ENCODE data around the gene CD3G.
A peak's percentile ranks its signal among the peaks of the same experiment; 100 is the strongest.

CD3G gene

DNA sequence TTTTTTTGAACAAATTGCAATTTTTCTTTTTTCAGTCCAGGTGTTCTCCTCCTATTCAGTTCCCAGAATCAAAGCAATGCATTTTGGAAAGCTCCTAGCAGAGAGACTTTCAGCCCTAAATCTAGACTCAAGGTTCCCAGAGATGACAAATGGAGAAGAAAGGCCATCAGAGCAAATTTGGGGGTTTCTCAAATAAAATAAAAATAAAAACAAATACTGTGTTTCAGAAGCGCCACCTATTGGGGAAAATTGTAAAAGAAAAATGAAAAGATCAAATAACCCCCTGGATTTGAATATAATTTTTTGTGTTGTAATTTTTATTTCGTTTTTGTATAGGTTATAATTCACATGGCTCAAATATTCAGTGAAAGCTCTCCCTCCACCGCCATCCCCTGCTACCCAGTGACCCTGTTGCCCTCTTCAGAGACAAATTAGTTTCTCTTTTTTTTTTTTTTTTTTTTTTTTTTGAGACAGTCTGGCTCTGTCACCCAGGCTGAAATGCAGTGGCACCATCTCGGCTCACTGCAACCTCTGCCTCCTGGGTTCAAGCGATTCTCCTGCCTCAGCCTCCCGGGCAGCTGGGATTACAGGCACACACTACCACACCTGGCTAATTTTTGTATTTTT lies 9.1 kb downstream of the CD3G start:
- no peak overlapping the region for H3K4ac ChIP-seq (ENCODE audit: low read length)
- H3K14ac ChIP-seq (ENCODE audit: low read length): no peak overlapping the region
- WGBS, 2 donors (ENCODE audit: extremely low coverage in 2 of 2, insufficient read length in 2 of 2, insufficient replicate concordance in 1 of 2): no CpG with 5 or more reads among the region's 6 CpGs
- no peak overlapping the region for H3K23ac ChIP-seq (ENCODE audit: low read depth, low read length, poor library complexity)
- no peak overlapping the region for H3K27ac ChIP-seq (replicated peaks; ENCODE audit: low read length)
- no peak overlapping the region for H2BK5ac ChIP-seq (ENCODE audit: low read length)
- DNase-seq (ENCODE audit: low spot score): no peak
- no peak overlapping the region for H2BK12ac ChIP-seq (ENCODE audit: low read length)
- H3K9me3 ChIP-seq (replicated peaks in 1 of 2; ENCODE audit: control insufficient read depth in 2 of 2, insufficient read depth in 1 of 2, low read depth in 1 of 2, low read length in 2 of 2): peaks cover 0 to 2% of the 10 kb centered on the region in 2 donors
- no peaks in the 10 kb centered on the region for H3K36me3 ChIP-seq (replicated peaks in 1 of 2; ENCODE audit: control insufficient read depth in 2 of 2, insufficient read depth in 2 of 2, low read length in 2 of 2)
- no peak overlapping the region for H3K9ac ChIP-seq (ENCODE audit: low read depth, low read length, poor library complexity)
- no peak overlapping the region for H4K91ac ChIP-seq (ENCODE audit: low read depth, low read length, poor library complexity)
- no peak overlapping the region for H4K8ac ChIP-seq (ENCODE audit: low read depth, low read length)
- H3K27me3 ChIP-seq (ENCODE audit: control insufficient read depth in 3 of 3, insufficient read depth in 3 of 3, low read depth in 1 of 3, low read length in 3 of 3): peaks cover 0 to 22% (median 5%) of the 10 kb centered on the region in 3 experiments
- no peak overlapping the region for H2AFZ ChIP-seq (ENCODE audit: low read length)
- no peak overlapping the region for H2AK5ac ChIP-seq (ENCODE audit: low read depth, low read length)
- H3K79me1 ChIP-seq (ENCODE audit: low read depth, low read length): no peaks in the 10 kb centered on the region
- H2BK120ac ChIP-seq (ENCODE audit: low read depth, low read length): no peak overlapping the region
- no peak overlapping the region for H3K4me3 ChIP-seq (ENCODE audit: low read length in 2 of 2)
- H3K4me2 ChIP-seq (ENCODE audit: insufficient read depth, low read length, poor library complexity, severe bottlenecking): no peak overlapping the region
- no peak overlapping the region for H2BK15ac ChIP-seq (ENCODE audit: low read length)
- no peak overlapping the region for H3K18ac ChIP-seq (ENCODE audit: low read length)
- H3K4me1 ChIP-seq (ENCODE audit: control insufficient read depth in 2 of 2, insufficient read depth in 1 of 2, low read depth in 1 of 2, low read length in 2 of 2): no peaks in the 10 kb centered on the region

DNA sequence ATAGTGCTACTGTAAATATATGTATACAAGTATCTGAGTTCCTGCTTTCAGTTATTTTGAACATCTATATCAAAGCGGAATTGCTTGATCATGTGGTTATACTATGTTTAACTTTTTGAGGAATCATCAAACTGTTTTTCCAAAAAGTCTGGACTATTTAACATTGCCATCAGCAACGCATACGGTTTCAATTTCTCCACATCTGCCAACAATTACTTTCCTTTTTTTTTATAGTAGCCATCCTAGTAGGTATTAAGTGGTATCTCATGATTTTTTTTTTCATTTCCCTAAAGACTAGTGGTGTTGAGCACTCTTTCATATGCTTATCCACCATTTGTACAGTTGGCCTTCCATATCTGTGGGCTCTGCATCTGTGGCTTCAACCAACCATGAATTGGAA lies 13.9 kb downstream of the CD3G start:
- Histone ChIP-seq H3K14ac (ENCODE audit: low read length) (no peak overlapping the region), H3K4me3 (ENCODE audit: low read length in 2 of 2) (no peak overlapping the region), H3K9me3 (replicated peaks in 1 of 2; ENCODE audit: control insufficient read depth in 2 of 2, insufficient read depth in 1 of 2, low read depth in 1 of 2, low read length in 2 of 2) (peaks cover 0 to 2% of the 10 kb centered on the region in 2 donors), H3K9ac (ENCODE audit: low read depth, low read length, poor library complexity) (no peak overlapping the region), H3K79me1 (ENCODE audit: low read depth, low read length) (no peaks in the 10 kb centered on the region), H3K4me1 (ENCODE audit: control insufficient read depth in 2 of 2, insufficient read depth in 1 of 2, low read depth in 1 of 2, low read length in 2 of 2) (peaks cover 2 to 5% of the 10 kb centered on the region in 2 donors), H3K4ac (ENCODE audit: low read length) (no peak overlapping the region), H2BK5ac (ENCODE audit: low read length) (no peak overlapping the region), H3K18ac (ENCODE audit: low read length) (no peak overlapping the region), H2BK15ac (ENCODE audit: low read length) (no peak overlapping the region), H4K8ac (ENCODE audit: low read depth, low read length) (no peak overlapping the region), H3K36me3 (replicated peaks in 1 of 2; ENCODE audit: control insufficient read depth in 2 of 2, insufficient read depth in 2 of 2, low read length in 2 of 2) (no peaks in the 10 kb centered on the region), H2BK12ac (ENCODE audit: low read length) (no peak overlapping the region), H3K27ac (replicated peaks; ENCODE audit: low read length) (no peak overlapping the region), H2AK5ac (ENCODE audit: low read depth, low read length) (no peak overlapping the region), H2AFZ (ENCODE audit: low read length) (peak overlapping the region; percentile 87), H3K4me2 (ENCODE audit: insufficient read depth, low read length, poor library complexity, severe bottlenecking) (no peak overlapping the region), H4K91ac (ENCODE audit: low read depth, low read length, poor library complexity) (no peak overlapping the region), H2BK120ac (ENCODE audit: low read depth, low read length) (no peak overlapping the region), H3K27me3 (ENCODE audit: control insufficient read depth in 3 of 3, insufficient read depth in 3 of 3, low read depth in 1 of 3, low read length in 3 of 3) (no peaks in the 10 kb centered on the region), H3K23ac (ENCODE audit: low read depth, low read length, poor library complexity) (no peak overlapping the region)
- DNase-seq (ENCODE audit: low spot score): no peak
- no CpG with 5 or more reads among the region's 3 CpGs for whole genome bisulfite sequencing, 2 donors (ENCODE audit: extremely low coverage in 2 of 2, insufficient read length in 2 of 2, insufficient replicate concordance in 1 of 2)

DNA sequence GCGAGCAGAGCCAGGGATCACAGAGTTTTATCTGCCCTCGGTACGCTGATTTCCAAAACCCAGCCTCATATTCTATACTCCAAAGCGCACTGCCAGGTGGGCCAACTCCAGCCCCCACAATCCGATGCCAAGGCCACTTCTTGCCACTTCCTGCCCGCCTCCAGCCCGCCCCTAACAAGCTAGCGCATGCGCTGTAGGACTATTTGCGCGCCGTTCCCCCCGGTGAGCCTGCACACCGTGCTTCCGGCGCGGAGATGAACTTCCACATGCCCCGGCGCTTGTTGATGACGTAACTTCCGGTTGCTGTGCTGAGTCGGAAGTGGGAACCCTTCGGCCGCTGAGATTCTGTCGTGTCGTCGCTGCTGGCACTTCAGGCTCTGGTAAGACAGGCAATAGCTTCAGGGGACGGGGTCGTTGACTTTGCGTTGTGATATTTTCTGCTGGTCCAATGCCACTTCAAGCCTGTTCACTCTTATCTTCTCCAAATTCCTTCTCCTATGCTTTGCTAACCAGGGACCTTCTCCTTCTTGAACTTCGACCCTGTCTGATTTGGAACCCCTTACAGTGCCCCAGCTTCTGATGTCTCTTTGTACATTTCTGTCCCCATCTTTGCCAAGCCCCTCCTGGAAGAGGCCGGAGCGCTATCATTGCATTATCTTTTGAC lies 15.3 kb downstream of the CD3G start, which contains the start of gene UBE4A:
Gene UBE4A (plus strand): TSS at position 306 of the 664 bp plus-strand sequence. CDS start 5,481 bp downstream, outside the sequence.
- no peak within 1 kb of the TSS for H3K27ac ChIP-seq (replicated peaks; ENCODE audit: low read length)

GRCh38 chr11:118364956-118365615 lies 20.9 kb downstream of the CD3G start:
- Histone ChIP-seq H2BK120ac (ENCODE audit: low read depth, low read length) (no peak overlapping the region), H3K4me3 (ENCODE audit: low read length in 2 of 2) (no peak overlapping the region), H4K8ac (ENCODE audit: low read depth, low read length) (no peak overlapping the region), H3K36me3 (replicated peaks in 1 of 2; ENCODE audit: control insufficient read depth in 2 of 2, insufficient read depth in 2 of 2, low read length in 2 of 2) (peaks cover 2 to 45% of the 10 kb centered on the region in 2 donors), H2BK15ac (ENCODE audit: low read length) (no peak overlapping the region), H3K9me3 (replicated peaks in 1 of 2; ENCODE audit: control insufficient read depth in 2 of 2, insufficient read depth in 1 of 2, low read depth in 1 of 2, low read length in 2 of 2) (no peaks in the 10 kb centered on the region), H3K27me3 (ENCODE audit: control insufficient read depth in 3 of 3, insufficient read depth in 3 of 3, low read depth in 1 of 3, low read length in 3 of 3) (no peaks in the 10 kb centered on the region), H3K79me1 (ENCODE audit: low read depth, low read length) (no peaks in the 10 kb centered on the region), H2AK5ac (ENCODE audit: low read depth, low read length) (no peak overlapping the region), H3K18ac (ENCODE audit: low read length) (no peak overlapping the region), H2BK5ac (ENCODE audit: low read length) (no peak overlapping the region), H3K27ac (replicated peaks; ENCODE audit: low read length) (no peak overlapping the region), H2AFZ (ENCODE audit: low read length) (no peak overlapping the region), H2BK12ac (ENCODE audit: low read length) (no peak overlapping the region), H3K9ac (ENCODE audit: low read depth, low read length, poor library complexity) (no peak overlapping the region), H4K91ac (ENCODE audit: low read depth, low read length, poor library complexity) (no peak overlapping the region), H3K4me1 (ENCODE audit: control insufficient read depth in 2 of 2, insufficient read depth in 1 of 2, low read depth in 1 of 2, low read length in 2 of 2) (peaks cover 2% of the 10 kb centered on the region in 2 donors), H3K4me2 (ENCODE audit: insufficient read depth, low read length, poor library complexity, severe bottlenecking) (no peak overlapping the region), H3K4ac (ENCODE audit: low read length) (no peak overlapping the region), H3K14ac (ENCODE audit: low read length) (no peak overlapping the region), H3K23ac (ENCODE audit: low read depth, low read length, poor library complexity) (no peak overlapping the region)
- no CpG with 5 or more reads among the region's 3 CpGs for WGBS, 2 donors (ENCODE audit: extremely low coverage in 2 of 2, insufficient read length in 2 of 2, insufficient replicate concordance in 1 of 2)
- no peak for DNase-seq (ENCODE audit: low spot score)

More for the DNA sequence above, 15.3 kb downstream of the CD3G start, which contains the start of gene UBE4A:
- peak within 1 kb of the TSS; percentile 39 for H3K4me2 ChIP-seq (ENCODE audit: insufficient read depth, low read length, poor library complexity, severe bottlenecking)
- H3K79me1 ChIP-seq (ENCODE audit: low read depth, low read length): no peaks in the 10 kb centered on the region
- peaks cover 0 to 2% of the 10 kb centered on the region in 2 donors for H3K9me3 ChIP-seq (replicated peaks in 1 of 2; ENCODE audit: control insufficient read depth in 2 of 2, insufficient read depth in 1 of 2, low read depth in 1 of 2, low read length in 2 of 2)
- H3K4me3 ChIP-seq (ENCODE audit: low read length in 2 of 2): peak within 1 kb of the TSS; percentile 74 to 87
- WGBS, 2 donors (ENCODE audit: extremely low coverage in 2 of 2, insufficient read length in 2 of 2, insufficient replicate concordance in 1 of 2): no CpG with 5 or more reads among the region's 33 CpGs
- H3K9ac ChIP-seq (ENCODE audit: low read depth, low read length, poor library complexity): peak within 1 kb of the TSS; percentile 82
- no peak within 1 kb of the TSS for H2BK120ac ChIP-seq (ENCODE audit: low read depth, low read length)
- no peak within 1 kb of the TSS for H4K91ac ChIP-seq (ENCODE audit: low read depth, low read length, poor library complexity)
- no peaks in the 10 kb centered on the region for H3K27me3 ChIP-seq (ENCODE audit: control insufficient read depth in 3 of 3, insufficient read depth in 3 of 3, low read depth in 1 of 3, low read length in 3 of 3)
- no peak within 1 kb of the TSS for H3K23ac ChIP-seq (ENCODE audit: low read depth, low read length, poor library complexity)
- H3K4ac ChIP-seq (ENCODE audit: low read length): no peak within 1 kb of the TSS
- H2BK15ac ChIP-seq (ENCODE audit: low read length): no peak within 1 kb of the TSS
- peak within 1 kb of the TSS; percentile 62 for H3K18ac ChIP-seq (ENCODE audit: low read length)
- H2AK5ac ChIP-seq (ENCODE audit: low read depth, low read length): no peak within 1 kb of the TSS
- H2BK12ac ChIP-seq (ENCODE audit: low read length): no peak within 1 kb of the TSS
- no peak within 1 kb of the TSS for H3K14ac ChIP-seq (ENCODE audit: low read length)
- H3K4me1 ChIP-seq (ENCODE audit: control insufficient read depth in 2 of 2, insufficient read depth in 1 of 2, low read depth in 1 of 2, low read length in 2 of 2): peaks cover 2 to 5% of the 10 kb centered on the region in 2 donors
- no peak within 1 kb of the TSS for H2BK5ac ChIP-seq (ENCODE audit: low read length)
- peak within 1 kb of the TSS; percentile 87 for H2AFZ ChIP-seq (ENCODE audit: low read length)
- peak within 1 kb of the TSS; percentile 45 for H4K8ac ChIP-seq (ENCODE audit: low read depth, low read length)
- peak; percentile 89 for DNase-seq (ENCODE audit: low spot score)
- H3K36me3 ChIP-seq (replicated peaks in 1 of 2; ENCODE audit: control insufficient read depth in 2 of 2, insufficient read depth in 2 of 2, low read length in 2 of 2): no peaks in the 10 kb centered on the region

Data from neuronal stem cell (in vitro differentiated cells).